GM12878 (cell line): Measurements from ENCODE around the gene SEC62. TPM values are rescaled to one million over a fixed set of nuclear protein-coding genes. Genes with fewer than 3 reads are reported as not detected.
"Not testable (repeated sequence)": the region's sequence is repeated elsewhere in the genome, so short reads cannot be mapped to it uniquely, and the experiment has no call there.

ENCODE experiments used
- ATAC-seq: fragments of 200-7000 bp; cut with Tn5 transposase; 3 replicates; pipeline ENCODE4 v1.9.1; 2020; ENCODE audit warnings: mild to moderate bottlenecking, moderate library complexity
- BruUV-seq: library from RNA; stranded (reverse); fragments of 400-500 nt; replicated peaks from 2 replicates; lab custom pipeline; 2021; lab: Mats Ljungman, UMichigan
- CTCF ChIA-PET: fragments of 300-600 bp; sonication (Branson Sonifier 250); formaldehyde crosslinking; extraction: SDS; loops from one replicate; lab custom pipeline; 2021; ENCODE audit warnings: inconsistent platforms; lab: Yijun Ruan, JAX
- POLR2A ChIA-PET: fragments of 350-600 bp; formaldehyde crosslinking; extraction: SDS; loops from one replicate; lab custom pipeline; 2021; ENCODE audit warnings: inconsistent platforms; lab: Charles Lee
- RAD21 ChIA-PET: fragments of 300-600 bp; sonication (Branson Sonifier 250); formaldehyde crosslinking; loops from one replicate; lab custom pipeline; 2023; ENCODE audit warnings: antibody characterized with exemption; ENCODE audit not compliant: unreplicated experiment; lab: Charles Lee
- SMC1A ChIA-PET: fragments of 300-600 bp; sonication (Branson Sonifier 250); formaldehyde crosslinking; loops from one replicate; lab custom pipeline; 2023; ENCODE audit not compliant: unreplicated experiment, uncharacterized antibody; lab: Charles Lee
- DNase-seq: peaks from one replicate; pipeline ENCODE4 v3.0.0-alpha.2; 2011; ENCODE audit warnings: low read depth, low spot score
- FAIRE-seq: peaks from 3 replicates; lab custom pipeline; 2011; peaks lifted over from hg19 to GRCh38; lab: Jason Lieb, UNC
- H2AFZ ChIP-seq: 2 replicates; pipeline ENCODE4 v1.6.0; 2011; ENCODE audit warnings: low read depth, low read length, control low read depth; ENCODE audit not compliant: control insufficient read depth
- H3K27ac ChIP-seq: 2 replicates; pipeline ENCODE4 v1.5.1; 2011; ENCODE audit warnings: control low read depth; ENCODE audit not compliant: control insufficient read depth, insufficient read depth
- H3K27me3 ChIP-seq, 2 experiments: replicated peaks in 1 of 2; 2 replicates each; pipeline versions ENCODE4 v1.6.0 to v1.6.1; 2011; ENCODE audit warnings: low read length in 1 of 2; ENCODE audit not compliant: control insufficient read depth in 2 of 2, insufficient read depth in 2 of 2
- H3K36me3 ChIP-seq, 2 experiments: 2 replicates each; pipeline ENCODE4 v1.5.1; 2011; ENCODE audit warnings: low read length in 1 of 2; ENCODE audit not compliant: control insufficient read depth in 2 of 2, insufficient read depth in 2 of 2
- H3K4me1 ChIP-seq: 2 replicates; pipeline ENCODE4 v1.6.1; 2011; ENCODE audit warnings: mild to moderate bottlenecking, low read length, moderate library complexity, mixed read lengths; ENCODE audit not compliant: control insufficient read depth, insufficient read depth
- H3K4me2 ChIP-seq: 2 replicates; pipeline ENCODE4 v1.6.0; 2011; ENCODE audit warnings: control low read depth; ENCODE audit not compliant: control insufficient read depth, insufficient read depth
- H3K4me3 ChIP-seq: fragments of 200-600 bp; sonication (generic); 2 replicates; pipeline ENCODE4 v1.5.1; 2016
- H3K79me2 ChIP-seq: 2 replicates; pipeline ENCODE4 v1.6.0; 2011; ENCODE audit warnings: low read length; ENCODE audit not compliant: control insufficient read depth, insufficient read depth
- H3K9ac ChIP-seq: 2 replicates; pipeline ENCODE4 v1.8.0; 2011; ENCODE audit warnings: low read length, control low read depth, mixed read lengths; ENCODE audit not compliant: control insufficient read depth, insufficient read depth
- H3K9me3 ChIP-seq: replicated peaks from 3 replicates; pipeline ENCODE4 v1.5.1; 2011; ENCODE audit warnings: mild to moderate bottlenecking, low read length; ENCODE audit not compliant: control insufficient read depth, insufficient read depth
- H4K20me1 ChIP-seq: 2 replicates; pipeline ENCODE4 v1.6.0; 2011; ENCODE audit not compliant: control insufficient read depth, insufficient read depth
- BCL3 ChIP-seq: IDR thresholded peaks from 2 replicates; pipeline ENCODE4 v1.6.1; 2011; ENCODE audit warnings: borderline replicate concordance, low read depth, mild to moderate bottlenecking, moderate library complexity, low read length; ENCODE audit not compliant: insufficient read depth, poor library complexity, severe bottlenecking
- CHD1 ChIP-seq: IDR thresholded peaks from 2 replicates; pipeline ENCODE4 v1.6.1; 2012; ENCODE audit warnings: low read depth, low read length, improper control_type of control experiment
- GABPA ChIP-seq: IDR thresholded peaks from 2 replicates; pipeline ENCODE4 v1.6.1; 2014; ENCODE audit warnings: antibody characterized with exemption, low read depth, mild to moderate bottlenecking, inconsistent platforms
- IKZF1 ChIP-seq: fragments of 450-650 bp; conservative IDR thresholded peaks from 2 replicates; pipeline ENCODE4 v1.6.1; 2017; ENCODE audit warnings: antibody characterized with exemption, mild to moderate bottlenecking
- IKZF2 ChIP-seq, 2 experiments: fragments of 450-650 bp; IDR thresholded peaks; 2 replicates each; pipeline ENCODE4 v1.6.1; 2017; ENCODE audit warnings: mild to moderate bottlenecking in 2 of 2, moderate library complexity in 2 of 2
- IRF5 ChIP-seq: fragments of 450-650 bp; IDR thresholded peaks from 2 replicates; pipeline ENCODE4 v1.6.1; 2017; ENCODE audit warnings: borderline replicate concordance
- JUNB ChIP-seq: IDR thresholded peaks from 2 replicates; pipeline ENCODE4 v1.6.1; 2016; ENCODE audit warnings: antibody characterized with exemption, mild to moderate bottlenecking
- MYB ChIP-seq: fragments of 150-350 bp; IDR thresholded peaks from 2 replicates; pipeline ENCODE4 v1.6.1; 2014; ENCODE audit warnings: mild to moderate bottlenecking, low read depth, low read length, borderline replicate concordance
- SUPT20H ChIP-seq: IDR thresholded peaks from 2 replicates; pipeline ENCODE4 v1.6.1; 2011; ENCODE audit warnings: low read depth, mild to moderate bottlenecking, low read length, moderate library complexity, borderline replicate concordance; ENCODE audit not compliant: control insufficient read depth
- TAF1 ChIP-seq: IDR thresholded peaks from 2 replicates; pipeline ENCODE4 v1.6.1; 2011; ENCODE audit warnings: mild to moderate bottlenecking, low read depth, low read length, borderline replicate concordance
- ZBTB40 ChIP-seq: fragments of 450-650 bp; IDR thresholded peaks from 2 replicates; pipeline ENCODE4 v1.6.1; 2016; ENCODE audit warnings: mild to moderate bottlenecking, moderate library complexity, borderline replicate concordance
- ZNF24 ChIP-seq: fragments of 450-650 bp; IDR thresholded peaks from 2 replicates; pipeline ENCODE4 v1.6.1; 2017; ENCODE audit warnings: antibody characterized with exemption, mild to moderate bottlenecking
- WGBS: methylation state at CpG from one replicate; pipeline ENCODE4 v1.1.6; 2016; ENCODE audit warnings: low lambda C conversion rate; ENCODE audit not compliant: insufficient replicate concordance, insufficient coverage; ENCODE audit errors: missing lambda C conversion rate; 5-methylcytosine and 5-hydroxymethylcytosine counted together
- in situ Hi-C: fragments of 300-500 bp; cut with MboI; formaldehyde crosslinking; loops from 9 replicates; pipeline ENCODE4 v1.14.3; 2018; ENCODE audit warnings: mixed read lengths
- intact Hi-C: fragments of 100-400 bp; cut with micrococcal nuclease; formaldehyde crosslinking; loops from one replicate; pipeline ENCODE4 v1.14.2; 2022; ENCODE audit not compliant: unreplicated experiment
- polyA plus RNA-seq, 11 experiments: library from polyadenylated mRNA; depleted of rRNA in 4 of 11; unstranded in 6 of 11; stranded (reverse) in 5 of 11; fragments of >200 nt; fragmentation: Nextera tagmentation in 4 of 11; fragmentation: Illumina TruSeq in 1 of 11; extraction: Ambion mirVana in 4 of 11; extraction: Trizol in 1 of 11; gene quantifications; 1 replicate in 1 of 11; 2 replicates in 10 of 11; pipeline versions ENCODE4 v1.2.1 to v1.2.3, GENCODE V29; 2011 to 2016; ENCODE audit warnings: inconsistent platforms in 2 of 11, missing spikeins in 2 of 11, low read depth in 1 of 11
- total RNA-seq, 4 experiments: library from RNA; depleted of rRNA in 3 of 4; stranded (reverse); fragments of >200 nt in 3 of 4; fragmentation: Illumina TruSeq in 1 of 4; extraction: Trizol in 1 of 4; gene quantifications; 2 replicates each; pipeline versions ENCODE4 v1.2.1 to v1.2.3, GENCODE V29; 2013 to 2021

SEC62 gene
- total and polyA plus RNA-seq, 10 of the 15 experiments (the other 5 are each of a cell fraction or from before 2014, with no cell fraction given) = 25.6 to 270 (median 94.8) TPM

GRCh38 chr3:170016057-170016456 is 49.5 kb downstream of the SEC62 start:
- DNase-seq (no peak), ATAC-seq (no peak), FAIRE-seq (no peak)
- TF ChIP-seq TAF1 = no peak
- TF ChIP-seq JUNB = no peak
- no peak for TF ChIP-seq BCL3
- TF ChIP-seq ZNF24 = no peak
- no peak for TF ChIP-seq ZBTB40
- TF ChIP-seq IRF5 = no peak
- no peak for TF ChIP-seq CHD1
- no peak for TF ChIP-seq IKZF2 (IDR thresholded peaks at IDR 0.05)
- no peak for TF ChIP-seq IKZF1
- no peak for TF ChIP-seq SUPT20H
- no peak for TF ChIP-seq MYB
- TF ChIP-seq GABPA = no peak
- ChIA-PET RAD21 (no interaction called here), POLR2A (no interaction called here), SMC1A (no interaction called here), CTCF (interaction anchor here (1.3 to 2.1 kb wide), 2 partner anchors 154 kb away, joined by 3 to 8 read pairs; no protein-coding TSS in a partner anchor)
- 76% methylated on average over 3 of the region's 3 CpGs for WGBS
- no peaks in the 10 kb centered on the region for H3K79me2 ChIP-seq
- no TSS peak for BruUV-seq
- no peak overlapping the region for H3K4me2 ChIP-seq
- H3K27me3 ChIP-seq = no peaks in the 10 kb centered on the region
- no peaks in the 10 kb centered on the region for H3K4me1 ChIP-seq
- H3K4me3 ChIP-seq = no peak overlapping the region
- no peaks in the 10 kb centered on the region for H4K20me1 ChIP-seq
- no peak overlapping the region for H2AFZ ChIP-seq
- intact Hi-C loops = no loop called here
- H3K9ac ChIP-seq = no peak overlapping the region
- H3K27ac ChIP-seq = no peak overlapping the region
- in situ Hi-C loops = no loop called here
- H3K36me3 ChIP-seq = no peaks in the 10 kb centered on the region
- no peaks in the 10 kb centered on the region for H3K9me3 ChIP-seq

GRCh38 chr3:170019306-170019705 is 52.7 kb downstream of the SEC62 start:
- H3K4me3 ChIP-seq, H3K4me2 ChIP-seq, POLR2A ChIA-PET, BruUV-seq, H3K9me3 ChIP-seq, H3K9ac ChIP-seq, ATAC-seq, H4K20me1 ChIP-seq, H3K27me3 ChIP-seq, H3K27ac ChIP-seq, in situ Hi-C loops, DNase-seq, FAIRE-seq, H2AFZ ChIP-seq, H3K79me2 ChIP-seq, intact Hi-C loops, H3K36me3 ChIP-seq, H3K4me1 ChIP-seq: not testable (repeated sequence)
- ChIA-PET RAD21 (interaction anchor here (1.0 to 1.3 kb wide), 3 partner anchors 72 to 157 kb away, joined by 3 to 4 read pairs (median 4); no protein-coding TSS in a partner anchor), CTCF (interaction anchor here (0.6 to 4.2 kb wide), 7 partner anchors 10 to 258 kb away, joined by 3 to 21 read pairs (median 7); no protein-coding TSS in a partner anchor), SMC1A (interaction anchor here (1.4 to 4.0 kb wide), 3 partner anchors 9 to 152 kb away, joined by 3 to 23 read pairs (median 8); no protein-coding TSS in a partner anchor)
- 83% methylated on average over 4 of the region's 4 CpGs for WGBS
